ENCODE data around the gene GUCY1A2.

The GUCY1A2 gene

GRCh38 chr11:106656646-106657045, 361.6 kb downstream of the GUCY1A2 start:
- Histone ChIP-seq H3K4me2 (no peak overlapping the region), H3K9ac (no peak overlapping the region), H3K4me1 (ENCODE audit: low read depth, poor library complexity, severe bottlenecking) (no peaks in the 10 kb centered on the region), H3K79me2 (ENCODE audit: insufficient read depth, low read depth) (no peaks in the 10 kb centered on the region), H3K4me3 (IDR thresholded peaks at IDR 0.05; ENCODE audit: insufficient read depth, low read depth, low read length) (no peak overlapping the region), H3K36me3 (ENCODE audit: insufficient read depth) (no peaks in the 10 kb centered on the region), H2AFZ (ENCODE audit: low read depth) (no peak overlapping the region), H3K27me3 (ENCODE audit: insufficient read depth, low read depth) (no peaks in the 10 kb centered on the region), H4K20me1 (ENCODE audit: insufficient read depth) (no peaks in the 10 kb centered on the region), H3K27ac (no peak overlapping the region)
- TF ChIP-seq, protein P1, sequence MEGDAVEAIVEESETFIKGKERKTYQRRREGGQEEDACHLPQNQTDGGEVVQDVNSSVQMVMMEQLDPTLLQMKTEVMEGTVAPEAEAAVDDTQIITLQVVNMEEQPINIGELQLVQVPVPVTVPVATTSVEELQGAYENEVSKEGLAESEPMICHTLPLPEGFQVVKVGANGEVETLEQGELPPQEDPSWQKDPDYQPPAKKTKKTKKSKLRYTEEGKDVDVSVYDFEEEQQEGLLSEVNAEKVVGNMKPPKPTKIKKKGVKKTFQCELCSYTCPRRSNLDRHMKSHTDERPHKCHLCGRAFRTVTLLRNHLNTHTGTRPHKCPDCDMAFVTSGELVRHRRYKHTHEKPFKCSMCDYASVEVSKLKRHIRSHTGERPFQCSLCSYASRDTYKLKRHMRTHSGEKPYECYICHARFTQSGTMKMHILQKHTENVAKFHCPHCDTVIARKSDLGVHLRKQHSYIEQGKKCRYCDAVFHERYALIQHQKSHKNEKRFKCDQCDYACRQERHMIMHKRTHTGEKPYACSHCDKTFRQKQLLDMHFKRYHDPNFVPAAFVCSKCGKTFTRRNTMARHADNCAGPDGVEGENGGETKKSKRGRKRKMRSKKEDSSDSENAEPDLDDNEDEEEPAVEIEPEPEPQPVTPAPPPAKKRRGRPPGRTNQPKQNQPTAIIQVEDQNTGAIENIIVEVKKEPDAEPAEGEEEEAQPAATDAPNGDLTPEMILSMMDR (conservative IDR thresholded peaks at IDR 0.05; ENCODE audit: low read depth, low read length): no peak

GRCh38 chr11:106644824-106645223, 373.5 kb downstream of the GUCY1A2 start:
- H3K79me2 ChIP-seq (ENCODE audit: insufficient read depth, low read depth): no peaks in the 10 kb centered on the region
- no peak overlapping the region for H3K9ac ChIP-seq
- TF ChIP-seq, protein P1 (conservative IDR thresholded peaks at IDR 0.05; ENCODE audit: low read depth, low read length): no peak
- no peaks in the 10 kb centered on the region for H3K4me1 ChIP-seq (ENCODE audit: low read depth, poor library complexity, severe bottlenecking)
- no peak overlapping the region for H2AFZ ChIP-seq (ENCODE audit: low read depth)
- no peaks in the 10 kb centered on the region for H4K20me1 ChIP-seq (ENCODE audit: insufficient read depth)
- H3K27ac ChIP-seq: no peak overlapping the region
- H3K4me2 ChIP-seq: no peak overlapping the region
- H3K27me3 ChIP-seq (ENCODE audit: insufficient read depth, low read depth): no peaks in the 10 kb centered on the region
- H3K36me3 ChIP-seq (ENCODE audit: insufficient read depth): no peaks in the 10 kb centered on the region
- H3K4me3 ChIP-seq (IDR thresholded peaks at IDR 0.05; ENCODE audit: insufficient read depth, low read depth, low read length): no peak overlapping the region

- Histone ChIP-seq H4K20me1 (ENCODE audit: insufficient read depth) (no peaks in the 10 kb centered on the region), H2AFZ (ENCODE audit: low read depth) (no peak overlapping the region), H3K4me2 (no peak overlapping the region), H3K79me2 (ENCODE audit: insufficient read depth, low read depth) (no peaks in the 10 kb centered on the region), H3K4me3 (IDR thresholded peaks at IDR 0.05; ENCODE audit: insufficient read depth, low read depth, low read length) (no peak overlapping the region), H3K9ac (no peak overlapping the region), H3K36me3 (ENCODE audit: insufficient read depth) (no peaks in the 10 kb centered on the region), H3K27ac (no peak overlapping the region), H3K4me1 (ENCODE audit: low read depth, poor library complexity, severe bottlenecking) (no peaks in the 10 kb centered on the region), H3K27me3 (ENCODE audit: insufficient read depth, low read depth) (no peaks in the 10 kb centered on the region)
- TF ChIP-seq, protein P1 (conservative IDR thresholded peaks at IDR 0.05; ENCODE audit: low read depth, low read length): no peak
These were observed 375.9 kb downstream of the GUCY1A2 start for GRCh38 chr11:106642331-106642730.

- TF ChIP-seq, protein P1 (conservative IDR thresholded peaks at IDR 0.05; ENCODE audit: low read depth, low read length): no peak
- Histone ChIP-seq H3K4me1 (ENCODE audit: low read depth, poor library complexity, severe bottlenecking) (no peaks in the 10 kb centered on the region), H3K27me3 (ENCODE audit: insufficient read depth, low read depth) (no peaks in the 10 kb centered on the region), H4K20me1 (ENCODE audit: insufficient read depth) (no peaks in the 10 kb centered on the region), H3K27ac (no peak overlapping the region), H3K79me2 (ENCODE audit: insufficient read depth, low read depth) (no peaks in the 10 kb centered on the region), H3K36me3 (ENCODE audit: insufficient read depth) (no peaks in the 10 kb centered on the region), H3K9ac (no peak overlapping the region), H3K4me2 (no peak overlapping the region), H2AFZ (ENCODE audit: low read depth) (no peak overlapping the region), H3K4me3 (IDR thresholded peaks at IDR 0.05; ENCODE audit: insufficient read depth, low read depth, low read length) (no peak overlapping the region)
These were observed 386.0 kb downstream of the GUCY1A2 start for GRCh38 chr11:106632283-106632682.
